DMS 273 (cell line): ENCODE results near the gene THSD7B.
"Not testable (repeated sequence)": the region's sequence is repeated elsewhere in the genome, so short reads cannot be mapped to it uniquely, and the experiment has no call there.

Source experiments
- DNase-seq: peaks from one replicate; lab custom pipeline; 2025; ENCODE audit not compliant: unreplicated experiment; lab: John Stamatoyannopoulos, UW

The THSD7B gene

GRCh38 chr2:137039482-137040152, 274.3 kb downstream of the THSD7B start:
- DNase-seq: no peak

- no peak for DNase-seq
Observed at GRCh38 chr2:137047369-137047768, 282.0 kb downstream of the THSD7B start.

DNA sequence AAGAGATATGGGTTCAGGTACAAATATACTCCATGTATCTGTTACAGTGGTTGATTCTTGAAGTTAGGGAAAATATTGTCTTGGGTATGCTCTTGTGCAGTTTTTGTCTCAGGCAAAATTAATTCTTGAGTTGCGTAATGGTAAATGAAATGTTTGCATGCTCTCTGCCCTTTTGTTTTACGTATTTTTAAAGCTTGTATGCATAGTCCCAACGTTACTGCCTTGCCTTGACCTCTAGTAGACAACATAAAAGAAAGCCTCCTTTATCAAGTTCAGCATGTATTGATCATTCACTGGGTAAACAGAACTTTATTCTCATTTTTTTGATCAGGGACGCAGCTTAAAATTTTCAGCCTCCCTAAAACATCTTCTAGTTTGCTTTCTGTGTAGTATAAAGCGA, 283.1 kb downstream of the THSD7B start:
- no peak for DNase-seq

DNA sequence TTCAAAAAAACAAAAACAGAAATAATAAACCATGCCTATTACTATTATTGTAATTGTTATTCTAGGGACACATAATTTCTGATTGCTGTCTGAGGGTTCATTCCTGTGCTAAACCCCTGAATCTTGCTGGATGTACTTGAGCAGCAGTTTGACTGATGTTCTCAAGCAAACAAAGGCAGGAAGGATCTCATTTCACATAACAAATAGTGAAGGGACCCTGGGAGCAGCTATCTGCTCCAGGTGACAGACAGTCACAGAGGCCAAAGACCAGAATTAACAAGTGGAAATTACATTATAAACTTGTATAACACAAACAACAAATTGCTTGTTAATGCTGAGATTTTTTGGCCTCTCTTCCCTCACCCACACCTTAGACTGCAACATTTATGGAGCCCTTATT, 284.2 kb downstream of the THSD7B start:
- no peak for DNase-seq

DNA sequence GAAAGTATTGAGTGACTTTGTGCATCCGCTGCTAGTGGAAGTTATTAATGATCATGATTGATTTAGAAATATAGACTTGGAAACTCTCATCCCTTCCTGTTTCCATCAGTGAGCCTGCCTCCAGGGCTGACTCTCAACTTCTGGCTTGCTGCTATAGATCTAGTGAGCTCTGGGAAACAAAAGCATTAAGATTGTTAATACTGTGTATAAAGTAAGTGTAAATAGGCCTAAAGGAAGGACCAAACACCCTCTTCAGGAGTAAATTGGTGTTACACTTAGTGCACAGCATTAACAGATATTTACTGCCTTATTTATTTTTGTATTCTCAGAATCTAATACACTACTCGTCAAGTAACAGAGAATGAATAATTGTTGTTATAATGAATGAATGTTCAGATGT, 285.6 kb downstream of the THSD7B start:
- DNase-seq: peak; percentile 32

GRCh38 chr2:137051778-137052398, 286.5 kb downstream of the THSD7B start:
- DNase-seq: no peak

DNA sequence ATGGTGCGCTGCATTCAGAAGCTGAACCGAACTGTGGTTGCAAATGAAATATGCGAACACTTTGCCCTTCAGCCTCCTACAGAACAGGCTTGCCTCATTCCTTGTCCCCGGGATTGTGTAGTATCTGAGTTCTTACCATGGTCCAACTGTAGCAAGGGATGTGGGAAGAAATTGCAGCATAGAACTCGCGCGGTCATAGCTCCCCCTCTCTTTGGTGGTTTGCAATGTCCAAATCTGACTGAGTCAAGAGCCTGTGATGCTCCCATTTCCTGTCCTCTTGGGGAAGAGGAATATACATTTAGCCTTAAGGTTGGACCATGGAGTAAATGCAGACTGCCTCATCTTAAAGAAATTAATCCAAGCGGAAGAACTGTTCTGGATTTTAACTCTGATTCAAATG, 291.4 kb downstream of the THSD7B start:
- DNase-seq: no peak

DNA sequence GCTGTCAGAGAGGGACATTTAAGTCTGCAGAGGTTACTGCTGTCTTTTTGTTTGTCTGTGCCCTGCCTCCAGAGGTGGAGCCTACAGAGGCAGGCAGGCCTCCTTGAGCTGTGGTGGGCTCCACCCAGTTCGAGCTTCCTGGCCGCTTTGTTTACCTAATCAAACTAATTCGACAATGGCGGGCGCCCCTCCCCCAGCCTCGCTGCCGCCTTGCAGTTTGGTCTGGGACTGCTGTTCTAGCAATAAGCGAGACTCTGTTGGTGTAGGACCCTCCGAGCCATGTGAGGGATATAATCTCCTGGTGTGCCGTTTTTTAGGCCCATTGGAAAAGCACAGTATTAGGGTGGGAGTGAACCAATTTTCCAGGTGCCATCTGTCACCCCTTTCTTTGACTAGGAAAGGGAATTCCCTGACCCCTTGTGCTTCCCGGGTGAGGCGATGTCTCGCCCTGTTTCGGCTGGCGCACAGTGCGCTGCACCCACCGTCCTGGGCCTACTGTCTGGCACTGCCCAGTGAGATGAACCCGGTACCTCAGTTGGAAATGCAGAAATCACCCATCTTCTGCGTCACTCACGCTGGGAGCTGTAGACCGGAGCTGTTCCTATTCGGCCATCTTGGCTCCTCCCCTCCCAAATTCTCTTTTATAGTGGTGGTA, 310.9 kb downstream of the THSD7B start:
- DNase-seq: not testable (repeated sequence)

DNA sequence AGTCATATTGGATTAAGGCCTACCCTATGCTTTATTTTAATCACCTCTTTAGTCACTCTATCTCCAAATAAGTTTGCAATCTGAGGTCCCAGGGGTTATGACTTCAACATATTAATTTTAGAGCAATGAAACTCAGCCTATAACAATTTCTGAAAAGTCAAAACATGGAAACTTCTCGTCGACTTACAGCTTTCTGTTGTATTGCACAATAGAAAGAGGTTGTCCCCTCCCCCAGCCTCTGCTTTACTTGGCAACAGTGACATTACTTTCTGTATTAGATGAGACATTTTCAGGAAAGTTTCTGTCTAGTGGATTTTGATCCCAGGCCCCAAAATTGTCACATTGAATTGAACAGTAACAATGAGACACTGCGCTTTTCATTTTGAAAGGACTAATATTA, 326.4 kb downstream of the THSD7B start:
- DNase-seq: no peak

GRCh38 chr2:137093116-137093515, 327.8 kb downstream of the THSD7B start:
- no peak for DNase-seq

DNA sequence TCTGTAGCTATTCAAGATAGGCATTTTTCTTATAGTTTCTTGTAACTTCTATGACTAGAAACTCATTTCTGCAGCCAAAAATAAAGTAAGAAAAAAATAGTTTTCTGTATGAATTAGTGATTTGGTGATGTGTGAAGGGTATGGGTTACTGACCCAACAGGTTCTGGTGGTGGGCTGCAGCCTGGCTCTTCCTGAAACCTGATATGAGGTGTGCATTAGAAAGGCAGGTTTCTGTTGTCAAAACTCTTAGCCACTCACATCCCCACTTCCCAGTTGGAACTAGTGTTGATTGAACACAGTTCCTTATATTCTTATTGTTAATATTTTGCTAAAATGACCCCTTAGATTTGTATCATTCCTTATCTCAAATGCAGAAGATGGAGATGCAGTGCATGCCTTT, 330.8 kb downstream of the THSD7B start:
- no peak for DNase-seq

DNA sequence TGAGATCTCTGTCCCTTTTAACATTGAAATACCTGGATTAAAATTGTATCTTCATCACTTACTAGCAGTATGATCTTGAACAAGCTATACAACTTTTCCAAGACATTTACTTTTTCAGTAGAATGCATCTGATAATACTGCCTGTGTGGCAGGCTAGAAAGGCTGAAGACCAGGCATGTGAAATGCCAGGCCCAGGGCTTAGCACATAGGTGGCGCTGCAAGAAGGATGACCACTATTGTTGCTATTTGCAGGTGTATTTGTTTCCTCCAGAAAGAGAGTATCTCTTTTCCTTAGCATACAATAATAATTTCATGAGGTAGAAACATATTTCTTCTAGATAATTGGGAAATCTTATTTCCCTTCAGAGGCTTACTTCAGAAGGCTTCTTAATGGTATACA, 331.3 kb downstream of the THSD7B start:
- DNase-seq: no peak

DNA sequence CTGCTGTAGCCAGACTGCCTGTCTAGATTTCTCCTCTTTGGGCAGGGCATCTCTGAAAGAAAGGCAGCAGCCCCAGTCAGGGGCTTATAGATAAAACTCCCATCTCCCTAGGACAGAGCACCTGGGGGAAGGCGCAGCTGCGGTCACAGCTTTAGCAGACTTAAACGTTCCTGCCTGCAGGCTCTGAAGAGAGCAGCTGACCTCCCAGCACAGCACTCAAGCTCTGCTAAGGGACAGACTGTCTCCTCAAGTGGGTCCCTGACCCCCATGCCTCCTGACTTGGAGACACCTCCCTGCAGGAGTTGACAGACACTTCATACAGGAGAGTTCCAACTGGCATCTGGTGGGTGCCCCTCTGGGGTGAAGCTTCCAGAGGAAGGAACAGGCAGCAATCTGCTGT, 336.5 kb downstream of the THSD7B start:
- DNase-seq: not testable (repeated sequence)

DNA sequence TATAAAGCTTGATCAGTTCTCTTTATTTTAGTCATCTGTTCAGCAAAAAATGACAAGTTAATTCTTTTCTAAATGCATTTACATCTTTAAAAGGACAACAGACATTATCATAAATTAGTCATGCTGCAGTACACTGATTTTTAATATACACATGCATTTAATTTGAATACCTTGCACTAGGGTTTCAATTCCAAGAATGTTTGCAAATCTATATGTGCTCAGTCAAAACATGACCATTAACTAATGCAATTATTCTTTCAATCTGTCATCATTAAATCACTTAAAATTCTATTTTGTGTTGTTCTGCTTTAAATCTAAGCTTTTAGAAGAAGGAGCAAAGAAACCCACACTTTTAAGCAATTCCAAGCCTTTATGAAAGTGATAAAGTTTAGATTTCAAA, 342.6 kb downstream of the THSD7B start:
- no peak for DNase-seq

- DNase-seq: no peak
Observed at GRCh38 chr2:137111896-137112295, 346.6 kb downstream of the THSD7B start.

GRCh38 chr2:137115081-137115794, 349.9 kb downstream of the THSD7B start:
- DNase-seq: peak; percentile 5

- DNase-seq: no peak
Observed at GRCh38 chr2:137115795-137116089, 350.4 kb downstream of the THSD7B start.

DNA sequence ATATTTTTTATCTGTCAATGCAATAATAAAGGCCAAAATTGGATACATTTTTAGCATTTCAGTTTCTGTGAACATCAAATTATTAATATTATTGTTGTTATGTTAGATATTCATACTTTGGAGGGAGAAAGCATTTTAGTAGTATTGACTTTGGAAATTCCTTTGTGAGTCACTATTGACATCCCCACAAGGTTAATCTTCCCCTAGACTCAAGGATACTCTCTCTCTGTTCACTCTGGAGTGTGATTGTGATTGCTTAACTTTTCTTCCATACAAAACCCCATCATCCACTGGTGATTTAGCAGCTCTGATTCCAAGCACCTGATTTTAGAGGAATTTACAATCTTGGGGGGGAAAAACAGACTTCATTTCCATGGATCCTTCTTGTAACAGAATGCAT, 352.0 kb downstream of the THSD7B start:
- DNase-seq: no peak

DNA sequence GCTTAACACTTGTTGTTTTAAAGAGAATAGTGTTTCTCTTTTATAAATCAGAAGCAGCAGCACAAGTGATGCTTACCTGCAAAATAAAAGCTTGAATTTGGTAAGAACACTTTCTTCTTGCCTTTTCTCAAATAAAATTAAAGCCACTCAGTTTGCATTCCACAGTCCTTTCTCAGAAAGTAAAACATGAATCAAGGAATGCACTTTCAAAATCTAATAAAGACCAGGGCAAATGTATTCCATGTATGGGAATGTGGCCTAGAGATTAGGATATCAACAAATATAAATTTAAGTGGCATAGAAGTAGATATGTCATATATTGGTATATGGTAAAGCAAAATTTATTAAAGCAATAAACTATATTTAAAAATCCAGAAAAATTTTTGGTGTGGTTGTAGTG, 352.8 kb downstream of the THSD7B start:
- no peak for DNase-seq

- no peak for DNase-seq
Observed at GRCh38 chr2:137123226-137123625, 357.9 kb downstream of the THSD7B start.

GRCh38 chr2:137133225-137133624, 367.9 kb downstream of the THSD7B start:
- no peak for DNase-seq

GRCh38 chr2:137138263-137138662, 372.9 kb downstream of the THSD7B start:
- no peak for DNase-seq
